Nephron progenitor cell (in vitro differentiated cells): ENCODE measurements around the gene BIN2.

Source experiments
- DNase-seq: peaks from one replicate; pipeline ENCODE4 v3.0.0; 2021
- H3K27ac Mint-ChIP-seq: 2 replicates; pipeline ENCODE4 v1.8.0; 2021; ENCODE audit warnings: mild to moderate bottlenecking, moderate library complexity, mixed read lengths
- H3K27me3 Mint-ChIP-seq: 2 replicates; pipeline ENCODE4 v1.8.0; 2021; ENCODE audit warnings: mild to moderate bottlenecking, low read depth, mixed read lengths; ENCODE audit not compliant: poor library complexity
- H3K36me3 Mint-ChIP-seq: 2 replicates; pipeline ENCODE4 v1.8.0; 2021; ENCODE audit warnings: low read depth, mixed read lengths
- H3K4me1 Mint-ChIP-seq: 2 replicates; pipeline ENCODE4 v1.8.0; 2021; ENCODE audit warnings: mixed read lengths
- H3K4me3 Mint-ChIP-seq: 2 replicates; pipeline ENCODE4 v1.8.0; 2021; ENCODE audit warnings: mild to moderate bottlenecking, moderate library complexity, mixed read lengths
- H3K9me3 Mint-ChIP-seq: 2 replicates; pipeline ENCODE4 v1.8.0; 2021; ENCODE audit warnings: mild to moderate bottlenecking, moderate library complexity, mixed read lengths
- TF ChIP-seq, protein P1 (sequence below): fragments of 200-600 bp; sonication (generic); IDR thresholded peaks from 2 replicates; pipeline ENCODE4 v1.5.0; 2021; ENCODE audit warnings: antibody characterized with exemption

Gene BIN2

DNA sequence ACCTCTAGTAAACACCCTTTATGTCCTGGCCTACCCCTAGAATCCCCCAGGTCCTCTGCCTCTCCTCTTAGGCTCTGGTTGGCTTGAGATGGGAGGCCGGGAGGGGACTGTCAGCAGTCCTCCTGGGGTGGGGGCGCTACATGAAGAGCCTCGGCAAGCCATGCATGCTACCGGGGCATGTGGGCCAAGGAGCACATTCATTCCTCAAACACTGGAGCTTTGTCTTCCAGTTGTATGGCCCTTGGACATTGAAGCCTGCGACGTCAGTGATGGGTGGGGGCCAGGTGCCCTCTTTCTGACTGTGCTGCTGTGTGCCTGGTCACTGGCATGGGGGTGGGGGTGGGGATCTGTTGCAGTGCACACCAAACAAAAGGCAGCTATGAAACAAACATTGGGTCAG, 38.3 kb upstream of the BIN2 start:
- Mint-ChIP-seq H3K9me3 (no peaks in the 10 kb centered on the region), H3K36me3 (no peaks in the 10 kb centered on the region), H3K27me3 (peaks cover 12% of the 10 kb centered on the region), H3K4me3 (no peak overlapping the region), H3K27ac (no peak overlapping the region), H3K4me1 (peaks cover 31% of the 10 kb centered on the region)
- no peak for DNase-seq
- TF ChIP-seq, protein P1, sequence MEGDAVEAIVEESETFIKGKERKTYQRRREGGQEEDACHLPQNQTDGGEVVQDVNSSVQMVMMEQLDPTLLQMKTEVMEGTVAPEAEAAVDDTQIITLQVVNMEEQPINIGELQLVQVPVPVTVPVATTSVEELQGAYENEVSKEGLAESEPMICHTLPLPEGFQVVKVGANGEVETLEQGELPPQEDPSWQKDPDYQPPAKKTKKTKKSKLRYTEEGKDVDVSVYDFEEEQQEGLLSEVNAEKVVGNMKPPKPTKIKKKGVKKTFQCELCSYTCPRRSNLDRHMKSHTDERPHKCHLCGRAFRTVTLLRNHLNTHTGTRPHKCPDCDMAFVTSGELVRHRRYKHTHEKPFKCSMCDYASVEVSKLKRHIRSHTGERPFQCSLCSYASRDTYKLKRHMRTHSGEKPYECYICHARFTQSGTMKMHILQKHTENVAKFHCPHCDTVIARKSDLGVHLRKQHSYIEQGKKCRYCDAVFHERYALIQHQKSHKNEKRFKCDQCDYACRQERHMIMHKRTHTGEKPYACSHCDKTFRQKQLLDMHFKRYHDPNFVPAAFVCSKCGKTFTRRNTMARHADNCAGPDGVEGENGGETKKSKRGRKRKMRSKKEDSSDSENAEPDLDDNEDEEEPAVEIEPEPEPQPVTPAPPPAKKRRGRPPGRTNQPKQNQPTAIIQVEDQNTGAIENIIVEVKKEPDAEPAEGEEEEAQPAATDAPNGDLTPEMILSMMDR, result no peak

DNA sequence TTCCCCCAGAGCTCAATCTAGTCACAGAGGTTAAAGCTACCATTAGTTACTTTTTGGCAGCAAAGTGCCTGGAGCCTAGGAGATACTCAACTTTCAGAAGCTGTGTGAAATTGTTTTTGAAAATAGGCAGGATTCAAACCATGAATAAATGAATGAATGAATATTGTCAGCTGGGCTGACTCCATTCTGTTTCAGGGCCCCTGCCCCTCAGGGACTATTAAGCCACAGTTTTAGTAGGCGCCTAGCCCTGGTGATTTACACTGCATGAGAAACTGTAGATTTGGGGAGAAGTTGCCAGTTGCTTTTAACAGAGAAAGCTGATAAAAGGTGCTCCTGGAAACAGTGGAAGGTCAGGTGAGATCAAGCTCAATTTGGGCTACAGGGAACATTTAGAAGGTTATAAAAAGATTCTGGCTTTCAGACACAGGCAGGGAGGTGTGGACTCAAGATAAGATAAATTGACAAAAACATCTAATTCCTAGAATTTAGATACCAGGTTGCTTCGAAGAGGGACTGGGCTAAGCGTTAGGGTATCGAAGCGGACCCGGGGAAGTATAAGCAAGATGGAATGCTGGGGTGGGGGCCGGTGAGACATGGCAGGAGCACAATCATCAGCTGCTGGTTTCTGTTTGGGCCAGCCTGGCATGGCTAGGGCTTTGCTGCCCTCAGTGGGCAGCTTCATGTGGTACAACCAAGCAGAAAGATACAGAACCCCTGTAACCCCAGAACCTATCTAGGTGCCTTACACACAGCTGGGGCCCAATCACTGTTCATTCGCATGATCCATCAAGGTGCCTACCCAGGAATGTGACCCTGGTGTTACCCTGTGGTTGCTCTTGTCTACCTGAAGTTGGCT, 37.4 kb upstream of the BIN2 start:
- Mint-ChIP-seq H3K36me3 (no peaks in the 10 kb centered on the region), H3K9me3 (no peaks in the 10 kb centered on the region), H3K27me3 (peaks cover 12% of the 10 kb centered on the region), H3K4me1 (peaks cover 31% of the 10 kb centered on the region), H3K27ac (peak overlapping the region; percentile 50), H3K4me3 (no peak overlapping the region)
- TF ChIP-seq, protein P1, result no peak
- DNase-seq, result no peak

DNA sequence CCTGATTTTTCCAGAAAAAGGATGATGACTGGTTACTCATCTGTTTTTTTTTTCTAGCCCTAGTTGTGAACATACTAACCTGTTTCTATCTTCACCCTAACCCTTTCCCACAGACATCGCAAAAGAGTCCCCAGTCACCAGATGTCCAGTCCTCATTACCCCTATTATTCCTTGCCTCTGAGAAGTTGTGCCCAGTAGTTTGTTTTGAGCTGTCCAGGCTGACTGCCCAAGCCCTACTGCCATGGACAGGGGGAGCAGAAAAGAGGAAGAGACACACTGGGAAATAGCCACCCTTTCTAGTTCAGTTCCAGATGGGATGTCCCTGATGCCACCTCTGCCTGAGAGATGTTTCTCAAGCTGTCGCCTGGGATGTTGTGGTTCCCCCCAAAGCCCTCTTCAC, 36.3 kb upstream of the BIN2 start:
- Mint-ChIP-seq H3K27me3 (peaks cover 9% of the 10 kb centered on the region), H3K36me3 (no peaks in the 10 kb centered on the region), H3K9me3 (no peaks in the 10 kb centered on the region), H3K4me3 (no peak overlapping the region), H3K4me1 (peaks cover 31% of the 10 kb centered on the region), H3K27ac (peak overlapping the region; percentile 9)
- DNase-seq, result no peak
- TF ChIP-seq, protein P1, result no peak

DNA sequence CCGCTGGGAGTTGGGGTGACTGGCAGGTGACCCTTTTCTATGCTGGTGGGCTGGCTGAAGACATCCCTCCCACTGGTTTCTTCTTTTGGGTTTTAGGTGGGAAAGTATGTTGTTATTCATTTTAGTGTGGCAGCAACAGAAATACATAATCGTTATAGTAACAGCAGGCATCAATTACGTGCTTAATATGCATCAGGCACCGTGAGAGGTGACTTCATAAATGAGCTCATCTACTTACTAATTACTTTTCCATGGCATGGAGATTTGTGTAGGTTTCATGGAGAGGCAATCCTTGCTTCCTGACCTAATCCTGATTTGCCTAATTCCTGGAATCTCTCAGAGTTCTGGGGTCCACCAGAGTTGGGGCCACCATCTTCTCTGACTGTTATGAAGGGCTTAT, 35.9 kb upstream of the BIN2 start:
- TF ChIP-seq, protein P1, result no peak
- peaks cover 31% of the 10 kb centered on the region for H3K4me1 Mint-ChIP-seq
- H3K27ac Mint-ChIP-seq, result no peak overlapping the region
- H3K4me3 Mint-ChIP-seq, result no peak overlapping the region
- DNase-seq, result no peak
- no peaks in the 10 kb centered on the region for H3K36me3 Mint-ChIP-seq
- H3K9me3 Mint-ChIP-seq, result no peaks in the 10 kb centered on the region
- H3K27me3 Mint-ChIP-seq, result peaks cover 8% of the 10 kb centered on the region

DNA sequence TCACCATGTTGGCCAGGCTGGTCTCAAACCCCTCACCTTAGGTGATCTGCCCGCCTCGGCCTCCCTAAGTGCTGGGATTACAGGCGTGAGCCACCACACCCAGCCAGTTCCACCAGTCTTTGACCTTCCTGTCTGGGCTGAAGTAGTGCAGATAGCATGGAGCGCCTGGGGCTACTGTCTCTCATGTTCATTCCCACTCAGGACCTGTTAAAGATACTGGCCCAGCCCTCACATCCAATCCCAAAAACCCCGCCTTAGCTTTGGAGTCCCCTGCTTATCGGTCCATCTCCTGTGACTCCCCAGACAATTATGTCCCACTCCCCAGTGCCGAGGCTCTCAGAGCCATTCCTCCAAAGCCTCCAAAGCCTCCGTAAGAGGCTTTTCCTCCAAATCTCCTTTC, 34.5 kb upstream of the BIN2 start:
- Mint-ChIP-seq H3K36me3 (no peaks in the 10 kb centered on the region), H3K9me3 (no peaks in the 10 kb centered on the region), H3K27me3 (peaks cover 8% of the 10 kb centered on the region), H3K4me3 (no peak overlapping the region), H3K4me1 (peaks cover 27% of the 10 kb centered on the region), H3K27ac (no peak overlapping the region)
- TF ChIP-seq, protein P1, result no peak
- no peak for DNase-seq
